H1 (cell line): ENCODE data around the gene BCAR1. TPM values are rescaled to one million over a fixed set of nuclear protein-coding genes. Genes with fewer than 3 reads are reported as not detected.
A peak's percentile ranks its signal among the peaks of the same experiment; 100 is the strongest.

Experiments used
- CTCF ChIA-PET: fragments of 300-600 bp; sonication (Branson Sonifier 250); formaldehyde crosslinking; loops from one replicate; lab custom pipeline; 2021; ENCODE audit not compliant: partially characterized antibody; lab: Charles Lee
- POLR2A ChIA-PET: fragments of 300-600 bp; sonication (Branson Sonifier 250); formaldehyde crosslinking; loops from one replicate; lab custom pipeline; 2021; ENCODE audit warnings: inconsistent platforms; ENCODE audit not compliant: partially characterized antibody; lab: Charles Lee
- DNase-seq, 2 experiments: peaks; one replicate each; pipeline versions ENCODE4 v3.0.0 to v3.0.0-alpha.2; 2010 to 2022; ENCODE audit warnings: low spot score in 2 of 2, low read depth in 1 of 2, mixed read lengths in 1 of 2
- FAIRE-seq: peaks from 2 replicates; lab custom pipeline; 2011; peaks lifted over from hg19 to GRCh38; lab: Jason Lieb, UNC
- H2AFZ ChIP-seq: 2 replicates; pipeline ENCODE4 v1.8.1; 2012; ENCODE audit warnings: low read length, inconsistent platforms
- H2AK5ac ChIP-seq: 2 replicates; pipeline ENCODE4 v1.6.1; 2013; ENCODE audit warnings: low read depth, low read length
- H2BK120ac ChIP-seq: replicated peaks from 2 replicates; pipeline ENCODE3; 2013; ENCODE audit warnings: low read depth, low read length, inconsistent platforms
- H2BK12ac ChIP-seq: 2 replicates; pipeline ENCODE4 v1.6.1; 2013; ENCODE audit warnings: low read depth, low read length
- H2BK15ac ChIP-seq: 2 replicates; pipeline ENCODE4 v1.6.1; 2013; ENCODE audit warnings: low read length
- H2BK20ac ChIP-seq: 2 replicates; pipeline ENCODE4 v1.6.1; 2013; ENCODE audit warnings: low read length
- H2BK5ac ChIP-seq: 2 replicates; pipeline ENCODE4 v1.6.1; 2013; ENCODE audit warnings: low read depth, low read length
- H3K14ac ChIP-seq: 2 replicates; pipeline ENCODE4 v1.6.1; 2013; ENCODE audit warnings: inconsistent platforms; ENCODE audit not compliant: insufficient read length
- H3K18ac ChIP-seq: 2 replicates; pipeline ENCODE4 v1.6.1; 2013; ENCODE audit warnings: low read length; ENCODE audit errors: extremely low read depth
- H3K23ac ChIP-seq: 2 replicates; pipeline ENCODE4 v1.6.1; 2013; ENCODE audit warnings: inconsistent platforms; ENCODE audit not compliant: insufficient read length
- H3K23me2 ChIP-seq: 2 replicates; pipeline ENCODE4 v1.6.1; 2013; ENCODE audit warnings: low read depth, low read length
- H3K27ac ChIP-seq: 2 replicates; pipeline ENCODE4 v1.6.1; 2011; ENCODE audit warnings: low read depth, low read length, inconsistent platforms
- H3K27me3 ChIP-seq, 4 experiments: replicated peaks in 1 of 4; 1 replicate in 1 of 4; 2 replicates in 3 of 4; pipeline versions ENCODE4 v1.6.1 to v1.8.1; 2011 to 2013; ENCODE audit warnings: low read length in 3 of 4, mild to moderate bottlenecking in 3 of 4, inconsistent platforms in 2 of 4, mixed read lengths in 2 of 4, moderate library complexity in 1 of 4; ENCODE audit not compliant: control insufficient read depth in 3 of 4, insufficient read depth in 3 of 4; ENCODE audit errors: extremely low read depth in 1 of 4
- H3K36me3 ChIP-seq, 4 experiments: 2 replicates each; pipeline versions ENCODE4 v1.6.1 to v1.8.1; 2011 to 2013; ENCODE audit warnings: mild to moderate bottlenecking in 4 of 4, low read length in 3 of 4, moderate library complexity in 2 of 4, control low read depth in 1 of 4, inconsistent platforms in 1 of 4; ENCODE audit not compliant: insufficient read depth in 4 of 4, control insufficient read depth in 2 of 4
- H3K4ac ChIP-seq: replicated peaks from 2 replicates; pipeline ENCODE3; 2013; ENCODE audit warnings: low read length, low read depth, mixed read lengths, inconsistent platforms; ENCODE audit not compliant: insufficient read length
- H3K4me1 ChIP-seq, 4 experiments: replicated peaks in 1 of 4; 1 replicate in 1 of 4; 2 replicates in 3 of 4; pipeline versions ENCODE4 v1.6.1 to v1.8.1; 2011 to 2013; ENCODE audit warnings: low read length in 3 of 4, inconsistent platforms in 2 of 4, mixed read lengths in 1 of 4; ENCODE audit not compliant: insufficient read depth in 4 of 4, control insufficient read depth in 3 of 4
- H3K4me2 ChIP-seq, 2 experiments: 2 replicates each; pipeline versions ENCODE4 v1.6.1 to v1.8.1; 2011 to 2013; ENCODE audit warnings: low read depth in 2 of 2, low read length in 2 of 2, control low read depth in 1 of 2, inconsistent platforms in 1 of 2, mild to moderate bottlenecking in 1 of 2; ENCODE audit not compliant: insufficient read depth in 1 of 2
- H3K4me3 ChIP-seq, 4 experiments: fragments of 200-600, 300-600 bp in 1 of 4; sonication (generic), shearing (Covaris generic), sonication (Bioruptor Twin) in 1 of 4; 2 replicates each; pipeline versions ENCODE4 v1.5.1 to v1.8.1; 2011 to 2016; ENCODE audit warnings: low read length in 4 of 4, low read depth in 3 of 4, control low read depth in 2 of 4, inconsistent platforms in 2 of 4, mild to moderate bottlenecking in 2 of 4, mixed read lengths in 1 of 4, moderate library complexity in 1 of 4; ENCODE audit not compliant: insufficient read depth in 2 of 4; ENCODE audit errors: extremely low read depth in 1 of 4
- H3K56ac ChIP-seq: replicated peaks from 2 replicates; pipeline ENCODE3; 2013; ENCODE audit warnings: low read depth, mild to moderate bottlenecking, mixed read lengths, low read length, inconsistent platforms; ENCODE audit not compliant: insufficient read length
- H3K79me1 ChIP-seq: 2 replicates; pipeline ENCODE4 v1.6.1; 2013; ENCODE audit warnings: low read depth, low read length, control low read depth
- H3K79me2 ChIP-seq, 2 experiments: 2 replicates each; pipeline versions ENCODE4 v1.6.1 to v1.8.1; 2012 to 2013; ENCODE audit warnings: low read length in 2 of 2, mild to moderate bottlenecking in 2 of 2, inconsistent platforms in 1 of 2; ENCODE audit not compliant: insufficient read depth in 2 of 2, control insufficient read depth in 1 of 2
- H3K9ac ChIP-seq, 4 experiments: replicated peaks in 1 of 4; 1 replicate in 1 of 4; 2 replicates in 3 of 4; pipeline versions ENCODE4 v1.6.1 to v1.8.1; 2011 to 2013; ENCODE audit warnings: low read depth in 3 of 4, low read length in 3 of 4, control low read depth in 2 of 4, mild to moderate bottlenecking in 2 of 4, moderate library complexity in 2 of 4, inconsistent platforms in 1 of 4; ENCODE audit errors: extremely low read depth in 1 of 4
- H3K9me3 ChIP-seq, 2 experiments: 2 replicates each; pipeline versions ENCODE4 v1.6.1 to v1.8.1; 2012 to 2013; ENCODE audit warnings: mild to moderate bottlenecking in 2 of 2, moderate library complexity in 2 of 2, control low read depth in 1 of 2, inconsistent platforms in 1 of 2, low read depth in 1 of 2, low read length in 1 of 2, mixed read lengths in 1 of 2; ENCODE audit not compliant: insufficient read depth in 2 of 2
- H4K20me1 ChIP-seq, 2 experiments: replicated peaks in 1 of 2; 2 replicates each; pipeline versions ENCODE3 to v1.8.1; 2011 to 2013; ENCODE audit warnings: inconsistent platforms in 2 of 2, low read length in 2 of 2, mild to moderate bottlenecking in 1 of 2; ENCODE audit not compliant: insufficient read depth in 2 of 2, control insufficient read depth in 1 of 2
- H4K5ac ChIP-seq: 2 replicates; pipeline ENCODE4 v1.6.1; 2013; ENCODE audit warnings: low read length, low read depth, mixed read lengths, inconsistent platforms; ENCODE audit not compliant: insufficient read length
- H4K8ac ChIP-seq: 2 replicates; pipeline ENCODE4 v1.8.0; 2013; ENCODE audit warnings: mild to moderate bottlenecking, moderate library complexity, low read length, inconsistent platforms; ENCODE audit not compliant: insufficient read depth; ENCODE audit errors: extremely low read depth
- H4K91ac ChIP-seq: replicated peaks from 2 replicates; pipeline ENCODE3; 2013; ENCODE audit warnings: low read length, mixed read lengths, inconsistent platforms; ENCODE audit not compliant: insufficient read length
- POU5F1 ChIP-seq: IDR thresholded peaks from 2 replicates; pipeline ENCODE4 v1.6.1; 2011; ENCODE audit warnings: low read depth, mild to moderate bottlenecking, low read length, moderate library complexity
- SAP30 ChIP-seq: fragments of 300-600 bp; sonication (generic); IDR thresholded peaks from 2 replicates; pipeline ENCODE4 v1.7.1; 2012; ENCODE audit warnings: low read length, moderate library complexity, mild to moderate bottlenecking, inconsistent platforms; ENCODE audit not compliant: insufficient read depth, insufficient replicate concordance
- SIRT6 ChIP-seq: IDR thresholded peaks from one replicate; pipeline ENCODE4 v1.7.1; 2012; ENCODE audit warnings: low read length, inconsistent platforms
- SP4 ChIP-seq: IDR thresholded peaks from 2 replicates; pipeline ENCODE4 v1.6.1; 2012; ENCODE audit warnings: low read length, inconsistent platforms
- TCF12 ChIP-seq: IDR thresholded peaks from 2 replicates; pipeline ENCODE4 v1.6.1; 2011; ENCODE audit warnings: low read depth, mild to moderate bottlenecking, low read length
- TEAD4 ChIP-seq: IDR thresholded peaks from 2 replicates; pipeline ENCODE4 v1.6.1; 2012; ENCODE audit warnings: low read depth, low read length, inconsistent platforms, mixed read lengths
- WGBS, 2 experiments: shearing (Covaris generic) in 1 of 2; methylation state at CpG; one replicate each; pipeline versions ENCODE4 v1.1.6 to v1.1.7; 2013 to 2015; ENCODE audit warnings: low lambda C conversion rate in 2 of 2, mixed read lengths in 2 of 2, inconsistent platforms in 1 of 2, low coverage in 1 of 2, missing lambda C conversion rate in 1 of 2; ENCODE audit not compliant: insufficient replicate concordance in 2 of 2, insufficient coverage in 1 of 2, insufficient read length in 1 of 2; ENCODE audit errors: extremely low coverage in 1 of 2, missing lambda C conversion rate in 1 of 2; 5-methylcytosine and 5-hydroxymethylcytosine counted together
- polyA plus RNA-seq, 7 experiments: library from polyadenylated mRNA; depleted of rRNA in 3 of 7; stranded (reverse) in 5 of 7; unstranded in 2 of 7; fragments of >200 nt in 5 of 7; fragments of 200-250 nt in 2 of 7; gene quantifications; 1 replicate in 5 of 7; 2 replicates in 1 of 7; 4 replicates in 1 of 7; pipeline versions ENCODE4 v1.2.1 to v1.2.3, GENCODE V29; 2011 to 2013; ENCODE audit warnings: missing spikeins in 2 of 7, mixed read lengths in 2 of 7
- total RNA-seq: library from RNA; stranded (reverse); fragmentation: NEBNext Ultra II Directional; extraction: Animal tissue kit (Norgen Biotek cat#: 25700); gene quantifications from 2 replicates; pipeline ENCODE4 v1.2.1, GENCODE V29; 2021
- TF ChIP-seq, protein P1 (sequence below): IDR thresholded peaks from 2 replicates; pipeline ENCODE4 v1.6.1; 2011; ENCODE audit warnings: low read length, improper control_type of control experiment

The BCAR1 gene
- total and polyA plus RNA-seq, 2 of the 8 experiments (the other 6 are each of a cell fraction or from before 2014, with no cell fraction given), result 59.8 to 105 TPM

DNA sequence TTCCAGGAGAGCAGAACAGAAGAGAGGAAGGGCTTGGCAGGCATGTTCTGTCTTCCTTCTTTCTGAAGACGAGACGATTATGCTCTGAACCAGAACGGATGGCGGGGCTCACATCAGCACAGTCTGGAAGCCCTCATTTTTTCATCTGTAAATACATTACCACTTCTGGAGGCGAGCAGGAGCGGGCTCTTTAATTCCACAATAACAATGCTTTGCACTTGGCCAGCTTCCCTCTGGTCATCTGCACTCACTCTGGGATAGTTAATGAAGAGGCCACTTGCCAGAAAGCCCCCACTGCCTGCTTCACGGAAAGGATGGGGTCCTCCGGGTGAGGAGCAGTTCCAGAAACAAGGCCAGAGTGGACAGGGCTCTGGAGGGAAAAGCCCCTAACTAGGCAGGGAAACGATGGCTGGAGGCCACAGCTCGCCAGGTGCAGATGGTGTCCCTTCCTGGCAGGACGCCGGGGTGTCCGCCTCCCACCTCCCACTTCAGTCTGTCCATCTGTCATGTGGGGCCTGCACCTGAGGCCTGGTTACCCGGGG is 13.1 kb upstream of the BCAR1 start:
- ChIA-PET POLR2A (interaction anchor here (1.5 to 9.2 kb wide), 2 partner anchors 11 to 31 kb away, joined by 4 to 158 read pairs; partner anchors contain the start of gene BCAR1), CTCF (interaction anchor here (1.2 kb wide), 2 partner anchors 14 to 31 kb away, joined by 3 to 4 read pairs; no protein-coding TSS in a partner anchor)
- peaks cover 0 to 31% (median 25%) of the 10 kb centered on the region in 4 experiments; a peak in 6 of 7 replicates for H3K4me1 ChIP-seq
- H4K8ac ChIP-seq, result no peak overlapping the region
- no peak overlapping the region; the same call in 1 of the 2 replicates for H3K18ac ChIP-seq
- DNase-seq, result no peak
- no peak overlapping the region for H2AK5ac ChIP-seq
- no peak for TF ChIP-seq POU5F1
- TF ChIP-seq, protein P1, sequence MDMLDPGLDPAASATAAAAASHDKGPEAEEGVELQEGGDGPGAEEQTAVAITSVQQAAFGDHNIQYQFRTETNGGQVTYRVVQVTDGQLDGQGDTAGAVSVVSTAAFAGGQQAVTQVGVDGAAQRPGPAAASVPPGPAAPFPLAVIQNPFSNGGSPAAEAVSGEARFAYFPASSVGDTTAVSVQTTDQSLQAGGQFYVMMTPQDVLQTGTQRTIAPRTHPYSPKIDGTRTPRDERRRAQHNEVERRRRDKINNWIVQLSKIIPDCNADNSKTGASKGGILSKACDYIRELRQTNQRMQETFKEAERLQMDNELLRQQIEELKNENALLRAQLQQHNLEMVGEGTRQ, result no peak
- no peak for TF ChIP-seq SAP30
- TF ChIP-seq SIRT6, result no peak
- TF ChIP-seq TCF12, result no peak
- TF ChIP-seq SP4, result no peak
- TF ChIP-seq TEAD4, result no peak
- TF ChIP-seq, all 59 proteins: peak for 0
- Histone ChIP-seq H3K9me3 (no peaks in the 10 kb centered on the region), H2AFZ (no peak overlapping the region), H3K27ac (no peak overlapping the region), H2BK5ac (peak overlapping the region; percentile 30; the same call in 1 of the 2 replicates), H3K23ac (no peak overlapping the region), H3K27me3 (no peaks in the 10 kb centered on the region), H3K79me1 (peaks cover 26% of the 10 kb centered on the region), H3K14ac (no peak overlapping the region), H2BK120ac (no peak overlapping the region), H3K36me3 (no peaks in the 10 kb centered on the region), H2BK20ac (no peak overlapping the region), H4K91ac (no peak overlapping the region), H3K9ac (peak overlapping the region in 2 of 4 experiments; percentile 44 to 68; a peak in 4 of 7 replicates), H4K5ac (no peak overlapping the region), H3K4me2 (peak overlapping the region; percentile 79 to 92), H3K4ac (no peak overlapping the region), H3K4me3 (peak overlapping the region; percentile 76 to 99 (median 83)), H3K56ac (no peak overlapping the region), H2BK12ac (peak overlapping the region; percentile 43; the same call in 1 of the 2 replicates), H3K79me2 (peaks cover 0 to 58% of the 10 kb centered on the region in 2 experiments; a peak in 2 of 4 replicates), H3K23me2 (peaks cover 11% of the 10 kb centered on the region; the same call in 1 of the 2 replicates), H4K20me1 (peaks cover 15 to 26% of the 10 kb centered on the region in 2 experiments), H2BK15ac (no peak overlapping the region)
- FAIRE-seq, result no peak
- 81% methylated on average over 14 of the region's 14 CpGs; no CpG with 5 or more reads in 1 of the 2 experiments for WGBS, 2 experiments
